Stimulated activated CD4-positive, alpha-beta T cell treated with anti-CD3 and anti-CD28 coated beads, Interleukin-2, amount 100 ng/mL, for 24 hours (primary cell): ENCODE results near the gene TRIO.

Experiments
- DNase-seq, 2 donors: peaks; one replicate each; pipeline ENCODE4 v3.0.0-alpha.2; 2020

TRIO gene

DNA sequence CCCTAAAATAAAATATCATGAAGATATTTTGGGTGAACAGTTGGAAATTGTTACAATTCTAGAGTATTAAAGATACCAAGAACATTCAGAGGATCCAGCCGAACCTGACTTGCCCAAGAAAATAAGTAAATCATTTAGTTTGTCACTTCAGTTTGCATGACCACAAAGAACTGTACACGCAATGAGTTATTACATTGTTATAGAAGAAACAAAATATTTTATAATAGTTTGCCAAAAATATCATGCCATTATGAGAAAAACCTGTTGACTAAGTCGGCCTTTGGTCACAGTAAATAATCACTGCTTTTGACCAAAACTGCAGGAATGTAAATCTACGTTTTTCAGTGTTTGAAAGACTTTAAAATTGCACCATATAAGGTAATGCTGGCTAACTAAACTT, 27.9 kb downstream of the TRIO start:
- no peak for DNase-seq

- no peak for DNase-seq
These were observed 28.5 kb downstream of the TRIO start for GRCh38 chr5:14171621-14172020.

- DNase-seq, result no peak
These were observed 29.1 kb downstream of the TRIO start for GRCh38 chr5:14172149-14172795.

DNA sequence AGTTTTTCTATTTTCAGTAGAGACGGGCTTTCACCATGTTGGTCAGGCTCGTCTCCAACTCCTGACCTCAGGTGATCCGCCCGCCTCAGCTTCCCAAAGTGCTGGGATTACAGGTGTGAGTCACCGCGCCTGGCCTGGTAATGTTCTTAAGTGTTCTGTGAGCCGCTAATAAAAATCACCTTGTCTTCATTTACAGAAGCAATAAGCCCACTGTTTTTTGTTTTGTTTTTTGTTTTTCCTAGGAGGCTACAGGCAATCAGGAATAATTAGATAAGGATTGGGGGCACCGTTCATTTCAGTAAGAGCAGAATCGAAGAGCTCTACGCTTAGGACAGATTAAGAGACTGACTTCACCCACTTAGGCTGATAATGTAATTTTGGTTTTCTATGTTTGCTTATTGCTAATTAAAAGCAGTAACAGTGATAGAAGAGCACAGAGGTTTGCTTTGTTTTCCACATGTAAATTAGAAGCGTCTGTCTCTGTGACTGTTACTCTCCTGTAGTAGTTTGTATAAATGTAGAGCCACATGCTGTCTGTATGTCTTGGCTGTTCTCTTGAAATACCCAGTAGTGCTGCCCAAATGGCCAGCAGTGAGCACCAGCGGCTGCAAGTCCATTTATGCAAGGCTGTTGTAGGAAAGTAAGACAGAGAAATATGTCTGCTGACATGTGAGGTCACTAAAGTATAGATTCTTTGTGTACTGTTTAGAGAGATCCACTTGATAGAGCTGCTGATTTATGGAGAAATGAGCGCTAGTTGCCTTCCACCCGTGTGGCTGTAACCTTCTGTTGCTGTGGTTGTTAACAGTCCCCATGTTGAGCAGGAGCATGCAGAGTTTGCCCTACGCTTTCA, 30.5 kb downstream of the TRIO start:
- no peak for DNase-seq

GRCh38 chr5:14174230-14174636, 31.1 kb downstream of the TRIO start:
- DNase-seq, result no peak

GRCh38 chr5:14175381-14175780, 32.2 kb downstream of the TRIO start:
- DNase-seq, result no peak

DNA sequence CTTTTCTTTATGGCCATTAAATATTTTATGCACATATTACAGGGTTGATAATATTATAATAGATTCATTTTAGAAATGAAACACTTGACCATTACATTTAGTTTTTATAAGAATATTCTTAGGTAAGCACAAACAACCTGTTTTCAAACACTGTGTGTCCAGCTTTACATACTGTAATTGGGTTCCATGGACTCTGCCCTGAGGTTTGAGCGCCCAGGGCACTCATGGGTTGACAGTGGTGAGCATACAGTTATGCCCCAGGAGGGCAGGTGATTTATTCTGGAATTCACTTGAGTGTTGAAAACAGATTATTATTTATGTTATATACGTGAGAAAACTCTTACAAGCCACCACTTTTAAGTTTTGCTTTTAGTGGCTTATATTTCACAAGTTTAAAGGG, 33.7 kb downstream of the TRIO start:
- no peak for DNase-seq

GRCh38 chr5:14177634-14178033, 34.5 kb downstream of the TRIO start:
- no peak for DNase-seq

DNA sequence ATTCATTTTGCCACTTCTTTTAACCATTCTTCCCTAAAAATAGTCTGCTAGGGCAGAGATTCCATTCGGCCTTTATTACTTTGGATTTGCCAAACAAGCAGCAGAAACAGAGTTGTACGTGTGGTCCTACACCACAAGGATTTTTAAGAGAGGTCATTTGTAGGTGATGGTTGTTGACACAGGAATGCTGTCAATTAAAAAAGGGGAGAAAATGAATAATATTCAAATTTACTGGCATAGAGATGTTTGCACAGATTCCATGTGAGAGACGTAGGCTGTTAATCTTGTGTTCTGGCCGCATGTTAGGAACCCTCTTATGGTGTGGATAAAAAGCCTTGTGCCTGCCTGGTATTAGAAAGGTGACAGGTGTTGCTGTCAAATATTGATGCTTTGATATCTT, 34.9 kb downstream of the TRIO start:
- DNase-seq, result no peak

DNA sequence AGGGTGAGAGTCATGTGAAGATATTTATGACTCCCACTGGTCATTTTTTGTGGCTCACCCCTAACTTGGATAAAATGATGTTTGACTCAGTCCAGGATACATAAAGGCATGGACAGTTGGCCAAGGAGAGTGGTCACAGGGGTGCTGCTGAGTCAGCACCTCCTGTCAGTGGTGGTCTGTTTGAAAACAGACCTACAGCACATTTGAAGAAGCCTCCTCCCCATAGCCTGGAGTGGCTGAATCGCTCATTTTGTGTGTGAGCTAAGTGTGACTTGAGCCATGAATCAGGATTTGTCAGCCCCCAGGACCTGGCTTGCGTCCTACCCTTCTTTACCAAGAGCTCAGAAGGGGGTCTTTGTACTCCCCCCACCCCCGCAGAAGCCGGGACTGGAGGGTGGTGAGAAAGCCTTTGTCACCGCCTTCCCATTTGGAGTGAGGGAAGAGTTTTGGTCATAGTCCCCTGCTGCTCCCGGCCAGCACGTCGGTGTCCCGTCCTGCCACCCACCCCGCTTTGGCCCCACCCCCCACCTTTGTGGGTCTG, 35.6 kb downstream of the TRIO start:
- no peak for DNase-seq

DNA sequence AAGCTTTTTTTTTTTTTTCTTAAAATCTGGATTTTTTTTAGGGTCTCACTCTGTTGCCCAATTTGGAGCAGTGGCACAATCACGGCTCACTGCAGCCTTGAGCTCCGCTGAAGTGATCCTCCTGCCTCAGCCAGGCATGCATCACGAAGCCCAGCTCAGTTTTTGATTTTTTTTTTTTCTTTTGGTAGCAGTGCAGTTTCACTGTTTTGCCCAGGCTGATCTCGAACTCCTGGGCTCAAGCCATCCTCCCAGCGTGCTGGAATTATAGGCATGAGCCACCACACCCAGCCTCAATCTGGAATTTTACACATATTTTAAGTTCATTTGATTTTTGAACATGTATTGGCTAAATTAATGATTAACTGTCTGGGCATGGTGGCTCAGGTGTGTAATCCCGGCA, 36.3 kb downstream of the TRIO start:
- no peak for DNase-seq

- DNase-seq, result no peak
These were observed 37.3 kb downstream of the TRIO start for GRCh38 chr5:14180437-14180836.

DNA sequence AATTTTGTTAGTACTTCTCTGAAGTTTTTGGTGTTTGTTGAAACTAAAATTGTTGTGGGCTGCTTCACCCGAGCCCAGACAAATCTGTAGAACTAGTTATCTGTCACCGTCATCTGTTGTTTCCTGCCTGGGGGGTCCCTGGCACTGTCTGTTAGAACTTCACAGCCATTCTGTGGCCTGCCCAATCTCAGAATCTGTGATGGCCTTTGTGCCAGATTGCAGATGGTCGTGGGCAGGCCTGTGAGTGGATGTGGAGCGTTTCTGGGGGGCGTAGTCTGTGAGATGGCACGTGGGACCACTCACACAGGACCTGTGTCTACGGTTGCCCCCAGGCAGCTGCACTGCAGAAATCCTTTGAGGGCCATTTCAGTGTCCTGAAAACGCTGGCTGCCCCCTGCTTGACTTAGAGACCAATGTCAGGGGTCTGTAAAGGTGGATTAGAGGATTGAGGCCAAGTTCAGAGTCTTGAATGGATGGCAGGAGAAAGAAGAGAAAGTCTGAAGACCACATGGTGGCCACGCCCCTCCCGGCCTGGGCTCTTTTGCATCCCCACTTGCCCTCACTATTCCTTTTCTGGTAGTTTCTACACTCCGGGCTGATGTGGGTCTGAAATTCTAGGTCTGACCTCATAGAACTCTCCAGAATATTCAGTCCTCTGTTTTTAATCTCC, 38.3 kb downstream of the TRIO start:
- DNase-seq, result no peak

- DNase-seq, result no peak
These were observed 39.6 kb downstream of the TRIO start for GRCh38 chr5:14182761-14183160.

DNA sequence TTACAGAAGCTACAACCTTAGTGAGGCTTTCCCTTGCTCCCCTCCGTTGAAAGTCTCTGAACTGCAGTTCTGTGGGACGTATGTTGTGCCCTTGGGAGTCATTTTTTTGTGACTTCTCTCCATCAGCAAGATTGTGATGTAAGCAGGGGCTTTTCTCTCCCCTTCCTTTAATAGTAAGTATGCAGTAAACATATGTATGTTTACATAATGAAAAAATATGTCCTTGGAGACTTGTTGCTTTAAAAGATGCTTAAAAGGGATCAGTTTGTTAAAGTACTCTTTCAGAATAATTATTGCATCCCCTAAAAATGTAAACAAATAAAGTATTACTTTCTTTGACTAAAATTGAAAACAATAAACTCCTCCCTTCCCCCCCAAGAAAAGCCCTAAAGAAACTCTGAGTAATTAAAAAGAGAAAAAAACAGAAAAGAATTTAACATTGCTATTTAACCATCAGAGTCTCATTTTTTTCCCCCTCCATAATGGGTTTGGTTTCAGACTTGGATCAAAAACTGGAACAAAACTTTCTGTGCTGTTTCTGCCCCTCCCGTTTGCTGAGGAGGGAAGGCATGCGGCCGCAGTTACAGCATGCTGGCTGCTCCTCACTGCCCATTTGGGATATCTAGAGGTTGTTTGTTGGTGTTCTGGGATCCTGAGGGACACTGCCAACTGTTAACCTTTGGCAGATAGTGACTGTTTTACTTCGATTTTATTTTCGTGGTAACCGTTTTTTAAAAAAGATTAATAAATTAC, 40.2 kb downstream of the TRIO start:
- DNase-seq, result no peak

- no peak for DNase-seq
These were observed 40.9 kb downstream of the TRIO start for GRCh38 chr5:14184082-14184481.

GRCh38 chr5:14184725-14185124, 41.6 kb downstream of the TRIO start:
- DNase-seq, result no peak

GRCh38 chr5:14185326-14186058, 42.4 kb downstream of the TRIO start:
- no peak for DNase-seq

DNA sequence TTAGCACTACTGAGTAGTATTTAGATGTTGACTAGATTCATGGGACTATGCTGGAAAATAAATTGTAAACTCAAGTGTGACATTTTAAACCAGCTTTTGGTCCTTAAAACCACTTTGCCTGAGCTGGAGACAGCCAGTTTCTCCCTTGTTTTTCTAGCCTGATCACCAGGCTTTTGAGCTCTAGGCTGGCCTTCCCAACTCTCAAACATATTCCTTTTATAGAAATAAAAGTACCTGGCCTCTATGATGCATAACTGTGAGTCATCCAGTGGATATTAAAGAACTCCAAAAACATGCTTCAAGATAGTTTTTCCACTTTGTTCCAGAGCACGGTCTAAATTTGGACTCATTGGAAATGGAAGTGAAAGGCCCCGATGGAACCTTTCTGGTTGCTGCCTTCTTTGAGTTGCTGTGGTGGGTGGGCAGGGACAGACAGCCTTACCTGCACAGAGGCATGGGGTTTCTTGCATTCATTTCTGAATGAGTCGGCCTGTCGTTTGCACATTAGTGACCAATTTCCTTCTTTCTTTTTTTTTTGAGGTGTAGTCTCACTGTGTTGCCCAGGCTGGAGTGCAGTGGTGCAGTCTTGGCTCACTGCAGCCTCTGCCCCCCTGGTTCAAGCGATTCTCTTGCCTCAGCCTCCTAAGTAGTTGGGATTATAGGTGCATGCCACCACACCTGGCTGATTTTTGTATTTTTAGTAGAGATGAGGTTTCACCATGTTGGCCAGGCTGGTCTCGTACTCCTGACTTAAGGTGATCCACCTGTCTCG, 43.1 kb downstream of the TRIO start:
- no peak for DNase-seq

DNA sequence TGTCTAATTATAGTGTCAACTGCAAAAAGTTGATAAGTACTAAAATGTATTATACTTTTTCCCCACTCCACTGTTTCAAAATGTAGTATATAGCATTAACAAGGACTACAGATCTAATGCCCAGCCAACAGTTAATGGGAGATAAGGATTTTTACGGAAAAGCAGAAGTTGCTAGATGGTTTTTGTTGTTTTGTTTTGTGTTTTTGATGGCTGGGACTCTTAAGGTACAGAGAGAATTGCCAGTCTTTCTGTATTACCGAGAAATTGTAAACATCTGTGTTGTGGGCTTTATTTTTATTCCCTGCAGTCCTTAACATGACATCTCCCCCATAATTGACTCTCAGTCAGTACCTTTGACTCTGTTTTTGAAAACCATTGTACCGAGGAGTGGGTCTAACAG, 44.0 kb downstream of the TRIO start:
- DNase-seq, result no peak

GRCh38 chr5:14187660-14188059, 44.5 kb downstream of the TRIO start:
- DNase-seq, result no peak
